ENCODE results near the gene CASTOR1. TPM values are rescaled to one million over a fixed set of nuclear protein-coding genes. Genes with fewer than 3 reads are reported as not detected.
A peak's percentile ranks its signal among the peaks of the same experiment; 100 is the strongest.

CASTOR1 gene
- total RNA-seq, 8 experiments from 2014 or later, result 1.7 to 13.6 (median 7.0) TPM

GRCh38 chr22:30291058-30291892 lies 2.0 kb upstream of the CASTOR1 start:
- in situ Hi-C loops (cut with MboI; ENCODE audit: low pct_unique_long_range_greater_than_20kb in 2 of 9, low sequenced_read_pairs in 9 of 9, unreplicated experiment in 9 of 9), result no loop called here
- 45 to 78% (median 70%) methylated on average over 3 to 4 of the region's 13 CpGs; no CpG with 5 or more reads in 7 of the 10 experiments for WGBS, 10 experiments
- H3K4me1 ChIP-seq (replicated peaks in 1 of 2), result peaks cover 11 to 21% of the 10 kb centered on the region in 2 donors
- peak in 7 of 8 experiments; percentile 1 to 27 (median 18) for ATAC-seq (replicated peaks in 6 of 8)
- H3K27ac ChIP-seq, result peak overlapping the region in 1 of 2 donors; percentile 11
- H3K4me3 ChIP-seq, result no peak overlapping the region

- H3K27ac ChIP-seq, result peak overlapping the region; percentile 6 to 42
- WGBS, 10 experiments, result 0 to 50% (median 25%) methylated on average over 1 to 3 of the region's 3 CpGs; no CpG with 5 or more reads in 7 of the 10 experiments
Measured at GRCh38 chr22:30290342-30291057, 1.2 kb upstream of the CASTOR1 start.

GRCh38 chr22:30289980-30290313 lies 642 bp upstream of the CASTOR1 start:
- Histone ChIP-seq H3K4me1 (replicated peaks in 1 of 2) (peaks cover 11 to 21% of the 10 kb centered on the region in 2 donors), H3K27ac (peak overlapping the region; percentile 6 to 42)

More at GRCh38 chr22:30290342-30291057, 1.2 kb upstream of the CASTOR1 start:
- Histone ChIP-seq H3K4me3 (peak overlapping the region in 1 of 5 donors; percentile 51), H3K4me1 (replicated peaks in 1 of 2) (peaks cover 11 to 21% of the 10 kb centered on the region in 2 donors)
- in situ Hi-C loops (cut with MboI; ENCODE audit: low pct_unique_long_range_greater_than_20kb in 2 of 9, low sequenced_read_pairs in 9 of 9, unreplicated experiment in 9 of 9), result no loop called here
- ATAC-seq (replicated peaks in 6 of 8), result peak in 7 of 8 experiments; percentile 2 to 9 (median 3)

GRCh38 chr22:30288419-30289140 lies 725 bp downstream of the CASTOR1 start:
- 0 to 67% (median 18%) methylated on average over 1 to 11 of the region's 27 CpGs; no CpG with 5 or more reads in 5 of the 10 experiments for WGBS, 10 experiments
- H3K4me1 ChIP-seq (replicated peaks in 1 of 2), result peaks cover 11 to 21% of the 10 kb centered on the region in 2 donors
- peak overlapping the region; percentile 50 to 70 (median 51) for H3K4me3 ChIP-seq
- in situ Hi-C loops (cut with MboI; ENCODE audit: low pct_unique_long_range_greater_than_20kb in 2 of 9, low sequenced_read_pairs in 9 of 9, unreplicated experiment in 9 of 9), result no loop called here
- no peak for ATAC-seq (replicated peaks in 6 of 8)
- H3K27ac ChIP-seq, result peak overlapping the region; percentile 57 to 66

More at GRCh38 chr22:30289980-30290313, 642 bp upstream of the CASTOR1 start:
- ATAC-seq (replicated peaks in 6 of 8), result peak in 1 of 8 experiments; percentile 3
- in situ Hi-C loops (cut with MboI; ENCODE audit: low pct_unique_long_range_greater_than_20kb in 2 of 9, low sequenced_read_pairs in 9 of 9, unreplicated experiment in 9 of 9), result no loop called here
- peak overlapping the region; percentile 50 to 70 (median 51) for H3K4me3 ChIP-seq
- 0 to 33% (median 24%) methylated on average over 1 to 9 of the region's 12 CpGs; no CpG with 5 or more reads in 7 of the 10 experiments for WGBS, 10 experiments

GRCh38 chr22:30287648-30288418 lies 1.5 kb downstream of the CASTOR1 start:
- peak; percentile 10 to 54 (median 30) for ATAC-seq (replicated peaks in 6 of 8)
- Histone ChIP-seq H3K4me3 (peak overlapping the region in 3 of 5 donors; percentile 51 to 70 (median 51)), H3K4me1 (replicated peaks in 1 of 2) (peaks cover 11 to 21% of the 10 kb centered on the region in 2 donors), H3K27ac (no peak overlapping the region)
- in situ Hi-C loops (cut with MboI; ENCODE audit: low pct_unique_long_range_greater_than_20kb in 2 of 9, low sequenced_read_pairs in 9 of 9, unreplicated experiment in 9 of 9), result no loop called here
- WGBS, 10 experiments, result 0 to 100% (median 30%) methylated on average over 1 to 3 of the region's 5 CpGs; no CpG with 5 or more reads in 2 of the 10 experiments

GRCh38 chr22:30286813-30287647 lies 2.3 kb downstream of the CASTOR1 start:
- WGBS, 10 experiments, result 33 to 100% (median 71%) methylated on average over 1 to 18 of the region's 31 CpGs; no CpG with 5 or more reads in 3 of the 10 experiments
- H3K4me1 ChIP-seq (replicated peaks in 1 of 2), result peaks cover 11 to 21% of the 10 kb centered on the region in 2 donors
- in situ Hi-C loops (cut with MboI; ENCODE audit: low pct_unique_long_range_greater_than_20kb in 2 of 9, low sequenced_read_pairs in 9 of 9, unreplicated experiment in 9 of 9), result no loop called here

GRCh38 chr22:30286331-30286730 lies 3.0 kb downstream of the CASTOR1 start:
- 50 to 77% methylated on average over 1 to 3 of the region's 5 CpGs; no CpG with 5 or more reads in 8 of the 10 experiments for WGBS, 10 experiments
- H3K4me1 ChIP-seq (replicated peaks in 1 of 2), result peaks cover 11 to 20% of the 10 kb centered on the region in 2 donors
- no peak overlapping the region for H3K4me3 ChIP-seq
- no peak overlapping the region for H3K27ac ChIP-seq
- no peak for ATAC-seq (replicated peaks in 6 of 8)
- in situ Hi-C loops (cut with MboI; ENCODE audit: low pct_unique_long_range_greater_than_20kb in 2 of 9, low sequenced_read_pairs in 9 of 9, unreplicated experiment in 9 of 9), result no loop called here

More at GRCh38 chr22:30286813-30287647, 2.3 kb downstream of the CASTOR1 start:
- Histone ChIP-seq H3K4me3 (no peak overlapping the region), H3K27ac (no peak overlapping the region)
- peak in 1 of 8 experiments; percentile 3 for ATAC-seq (replicated peaks in 6 of 8)

GRCh38 chr22:30285846-30286200 lies 3.5 kb downstream of the CASTOR1 start:
- no peak for ATAC-seq (replicated peaks in 6 of 8)
- 89% methylated on average over 5 of the region's 8 CpGs; no CpG with 5 or more reads in 9 of the 10 experiments for WGBS, 10 experiments
- in situ Hi-C loops (cut with MboI; ENCODE audit: low pct_unique_long_range_greater_than_20kb in 2 of 9, low sequenced_read_pairs in 9 of 9, unreplicated experiment in 9 of 9), result no loop called here

GRCh38 chr22:30285176-30285845 lies 4.0 kb downstream of the CASTOR1 start:
- WGBS, 10 experiments, result 0 to 90% (median 88%) methylated on average over 1 to 16 of the region's 27 CpGs; no CpG with 5 or more reads in 5 of the 10 experiments
- no peak for ATAC-seq (replicated peaks in 6 of 8)
- peaks cover 2 to 10% of the 10 kb centered on the region in 2 donors for H3K4me1 ChIP-seq (replicated peaks in 1 of 2)
- H3K27ac ChIP-seq, result no peak overlapping the region
- in situ Hi-C loops (cut with MboI; ENCODE audit: low pct_unique_long_range_greater_than_20kb in 2 of 9, low sequenced_read_pairs in 9 of 9, unreplicated experiment in 9 of 9), result no loop called here
- H3K4me3 ChIP-seq, result no peak overlapping the region

More at GRCh38 chr22:30285846-30286200, 3.5 kb downstream of the CASTOR1 start:
- Histone ChIP-seq H3K4me3 (no peak overlapping the region), H3K4me1 (replicated peaks in 1 of 2) (peaks cover 8 to 15% of the 10 kb centered on the region in 2 donors), H3K27ac (no peak overlapping the region)

- ATAC-seq (replicated peaks in 6 of 8), result no peak
- WGBS, 10 experiments, result 73 to 100% (median 93%) methylated on average over 1 to 3 of the region's 4 CpGs; no CpG with 5 or more reads in 3 of the 10 experiments
- in situ Hi-C loops (cut with MboI; ENCODE audit: low pct_unique_long_range_greater_than_20kb in 2 of 9, low sequenced_read_pairs in 9 of 9, unreplicated experiment in 9 of 9), result no loop called here
- no peak overlapping the region for H3K4me3 ChIP-seq
- peaks cover 2 to 4% of the 10 kb centered on the region in 2 donors for H3K4me1 ChIP-seq (replicated peaks in 1 of 2)
- no peak overlapping the region for H3K27ac ChIP-seq
Measured at GRCh38 chr22:30284666-30285065, 4.6 kb downstream of the CASTOR1 start.

GRCh38 chr22:30284172-30284571 lies 5.1 kb downstream of the CASTOR1 start:
- Histone ChIP-seq H3K4me1 (replicated peaks in 1 of 2) (peaks cover 2 to 4% of the 10 kb centered on the region in 2 donors), H3K4me3 (no peak overlapping the region), H3K27ac (no peak overlapping the region)
- in situ Hi-C loops (cut with MboI; ENCODE audit: low pct_unique_long_range_greater_than_20kb in 2 of 9, low sequenced_read_pairs in 9 of 9, unreplicated experiment in 9 of 9), result no loop called here
- ATAC-seq (replicated peaks in 6 of 8), result no peak
- WGBS, 10 experiments, result 71% methylated on average over 4 of the region's 9 CpGs; no CpG with 5 or more reads in 9 of the 10 experiments

Measured in motor neuron (in vitro differentiated cells).